Measurements from ENCODE around the gene PRELID3B.

Gene PRELID3B

GRCh38 chr20:59040667-59041066, 1.9 kb downstream of the PRELID3B start:
- Histone ChIP-seq H3K9me2 (ENCODE audit: low read depth, low read length) (no peaks in the 10 kb centered on the region), H3K4me1 (ENCODE audit: insufficient read depth, low read length, severe bottlenecking) (peaks cover 48% of the 10 kb centered on the region), H3K36me3 (ENCODE audit: insufficient read depth, low read length) (peaks cover 52% of the 10 kb centered on the region), H2AFZ (ENCODE audit: low read length) (no peak overlapping the region), H3K27me3 (ENCODE audit: insufficient read depth, low read length) (no peaks in the 10 kb centered on the region), H3K79me2 (ENCODE audit: insufficient read depth, low read length) (peaks cover 49% of the 10 kb centered on the region), H3K9me3 (ENCODE audit: low read length) (no peaks in the 10 kb centered on the region), H3K4me2 (ENCODE audit: low read length) (peak overlapping the region; percentile 80), H3F3A (ENCODE audit: insufficient read depth, low read length) (0 out of 2 replicates have a peak, but pooled peaks cover 3% of the 10 kb centered on the region), H4K20me1 (ENCODE audit: insufficient read depth, low read length) (no peaks in the 10 kb centered on the region), H3K27ac (ENCODE audit: low read depth, low read length, poor library complexity, severe bottlenecking) (no peak overlapping the region), H3K4me3 (ENCODE audit: low read depth, low read length, poor library complexity, severe bottlenecking) (peak overlapping the region; percentile 86), H3K9ac (ENCODE audit: low read length) (peak overlapping the region; percentile 82; the same call in 1 of the 2 replicates)
- TF ChIP-seq CTCF (IDR thresholded peaks at IDR 0.05; ENCODE audit: low read length) (no peak), EZH2 (IDR thresholded peaks at IDR 0.05; ENCODE audit: borderline replicate concordance, low read length) (no peak)

DNA sequence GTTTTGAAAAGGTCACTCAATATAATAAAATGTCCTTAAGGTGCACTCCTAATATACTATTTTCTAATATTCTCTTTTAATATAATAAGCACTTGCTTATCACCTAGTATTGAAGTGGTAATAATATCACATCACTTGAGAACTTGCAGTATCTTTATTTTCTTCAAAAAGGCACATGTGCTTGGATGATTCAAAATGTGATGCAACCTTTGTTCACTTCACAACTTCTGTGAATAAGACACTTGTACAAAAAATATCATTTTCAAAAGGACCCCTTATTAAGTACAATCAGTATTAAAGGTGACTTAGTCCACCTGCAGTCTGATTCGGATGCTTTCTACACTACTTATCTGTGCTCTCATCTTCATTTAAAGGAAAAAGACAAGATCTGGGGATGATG, 3.4 kb downstream of the PRELID3B start:
- peak overlapping the region; percentile 80 for H3K4me2 ChIP-seq (ENCODE audit: low read length)
- no peak overlapping the region for H2AFZ ChIP-seq (ENCODE audit: low read length)
- H3K9me2 ChIP-seq (ENCODE audit: low read depth, low read length), result no peaks in the 10 kb centered on the region
- H3K4me1 ChIP-seq (ENCODE audit: insufficient read depth, low read length, severe bottlenecking), result peaks cover 46% of the 10 kb centered on the region
- H3F3A ChIP-seq (ENCODE audit: insufficient read depth, low read length), result peaks cover 6% of the 10 kb centered on the region; the same call in 1 of the 2 replicates
- H3K27ac ChIP-seq (ENCODE audit: low read depth, low read length, poor library complexity, severe bottlenecking), result no peak overlapping the region
- no peaks in the 10 kb centered on the region for H4K20me1 ChIP-seq (ENCODE audit: insufficient read depth, low read length)
- no peak for TF ChIP-seq CTCF (IDR thresholded peaks at IDR 0.05; ENCODE audit: low read length)
- TF ChIP-seq EZH2 (IDR thresholded peaks at IDR 0.05; ENCODE audit: borderline replicate concordance, low read length), result no peak
- H3K9me3 ChIP-seq (ENCODE audit: low read length), result no peaks in the 10 kb centered on the region
- peaks cover 65% of the 10 kb centered on the region for H3K36me3 ChIP-seq (ENCODE audit: insufficient read depth, low read length)
- H3K27me3 ChIP-seq (ENCODE audit: insufficient read depth, low read length), result no peaks in the 10 kb centered on the region
- H3K79me2 ChIP-seq (ENCODE audit: insufficient read depth, low read length), result peaks cover 49% of the 10 kb centered on the region
- H3K9ac ChIP-seq (ENCODE audit: low read length), result peak overlapping the region; percentile 26; the same call in 1 of the 2 replicates
- no peak overlapping the region for H3K4me3 ChIP-seq (ENCODE audit: low read depth, low read length, poor library complexity, severe bottlenecking)

GRCh38 chr20:59037386-59037785, 5.2 kb downstream of the PRELID3B start:
- H3K4me3 ChIP-seq (ENCODE audit: low read depth, low read length, poor library complexity, severe bottlenecking), result no peak overlapping the region
- no peak overlapping the region for H3K27ac ChIP-seq (ENCODE audit: low read depth, low read length, poor library complexity, severe bottlenecking)
- TF ChIP-seq EZH2 (IDR thresholded peaks at IDR 0.05; ENCODE audit: borderline replicate concordance, low read length) (no peak), CTCF (IDR thresholded peaks at IDR 0.05; ENCODE audit: low read length) (no peak)
- H3K79me2 ChIP-seq (ENCODE audit: insufficient read depth, low read length), result peaks cover 48% of the 10 kb centered on the region
- H4K20me1 ChIP-seq (ENCODE audit: insufficient read depth, low read length), result no peaks in the 10 kb centered on the region
- peaks cover 44% of the 10 kb centered on the region for H3K4me1 ChIP-seq (ENCODE audit: insufficient read depth, low read length, severe bottlenecking)
- H3F3A ChIP-seq (ENCODE audit: insufficient read depth, low read length), result peaks cover 13% of the 10 kb centered on the region
- peaks cover 76% of the 10 kb centered on the region for H3K36me3 ChIP-seq (ENCODE audit: insufficient read depth, low read length)
- no peak overlapping the region for H3K9ac ChIP-seq (ENCODE audit: low read length)
- no peaks in the 10 kb centered on the region for H3K9me3 ChIP-seq (ENCODE audit: low read length)
- no peaks in the 10 kb centered on the region for H3K27me3 ChIP-seq (ENCODE audit: insufficient read depth, low read length)
- H2AFZ ChIP-seq (ENCODE audit: low read length), result no peak overlapping the region
- H3K4me2 ChIP-seq (ENCODE audit: low read length), result no peak overlapping the region
- H3K9me2 ChIP-seq (ENCODE audit: low read depth, low read length), result no peaks in the 10 kb centered on the region
